ENCODE measurements around the gene DIAPH2. TPM values are rescaled to one million over a fixed set of nuclear protein-coding genes. Genes with fewer than 3 reads are reported as not detected.

DIAPH2 gene
- total RNA-seq, 3 donors from 2014 or later = 27.4 to 66.4 (median 30.8) TPM

GRCh38 chrX:97564496-97564895 lies 879.9 kb downstream of the DIAPH2 start:
- no peak overlapping the region for H3K27ac ChIP-seq
- H3K4me1 ChIP-seq = no peaks in the 10 kb centered on the region
- TF ChIP-seq POLR2AphosphoS5 (IDR thresholded peaks at IDR 0.05) (no peak), POLR2A (IDR thresholded peaks at IDR 0.05) (no peak), CTCF (IDR thresholded peaks at IDR 0.05) (no peak)
- no peaks in the 10 kb centered on the region for H3K9me3 ChIP-seq
- peaks cover 0 to 8% of the 10 kb centered on the region in 2 donors for H3K27me3 ChIP-seq
- intact Hi-C loops (cut with DNase I; ENCODE audit: low total_unique reads) = no loop called here
- no peak overlapping the region for H3K4me3 ChIP-seq
- H3K36me3 ChIP-seq = no peaks in the 10 kb centered on the region
- no peak for DNase-seq (ENCODE audit: low spot score in 2 of 2)

GRCh38 chrX:97587171-97587570 lies 902.5 kb downstream of the DIAPH2 start:
- DNase-seq (ENCODE audit: low spot score in 2 of 2) = no peak
- Histone ChIP-seq H3K36me3 (no peaks in the 10 kb centered on the region), H3K27me3 (peaks cover 0 to 11% of the 10 kb centered on the region in 2 donors), H3K4me1 (no peaks in the 10 kb centered on the region), H3K27ac (no peak overlapping the region), H3K9me3 (no peaks in the 10 kb centered on the region), H3K4me3 (no peak overlapping the region)
- intact Hi-C loops (cut with DNase I; ENCODE audit: low total_unique reads) = no loop called here
- no peak for TF ChIP-seq CTCF (IDR thresholded peaks at IDR 0.05)
- no peak for TF ChIP-seq POLR2AphosphoS5 (IDR thresholded peaks at IDR 0.05)
- TF ChIP-seq POLR2A (IDR thresholded peaks at IDR 0.05) = no peak

GRCh38 chrX:97594646-97595224 lies 910.1 kb downstream of the DIAPH2 start:
- Histone ChIP-seq H3K4me3 (no peak overlapping the region), H3K27me3 (peaks cover 0 to 22% of the 10 kb centered on the region in 2 donors), H3K4me1 (no peaks in the 10 kb centered on the region), H3K27ac (no peak overlapping the region), H3K9me3 (no peaks in the 10 kb centered on the region), H3K36me3 (no peaks in the 10 kb centered on the region)
- intact Hi-C loops (cut with DNase I; ENCODE audit: low total_unique reads) = no loop called here
- TF ChIP-seq POLR2AphosphoS5 (IDR thresholded peaks at IDR 0.05) (no peak), POLR2A (IDR thresholded peaks at IDR 0.05) (no peak), CTCF (IDR thresholded peaks at IDR 0.05) (no peak)
- no peak for DNase-seq (ENCODE audit: low spot score in 2 of 2)

GRCh38 chrX:97597954-97598353 lies 913.3 kb downstream of the DIAPH2 start:
- H3K9me3 ChIP-seq = no peaks in the 10 kb centered on the region
- no peaks in the 10 kb centered on the region for H3K4me1 ChIP-seq
- no peak overlapping the region for H3K27ac ChIP-seq
- TF ChIP-seq POLR2A (IDR thresholded peaks at IDR 0.05) = no peak
- TF ChIP-seq POLR2AphosphoS5 (IDR thresholded peaks at IDR 0.05) = no peak
- TF ChIP-seq CTCF (IDR thresholded peaks at IDR 0.05) = no peak
- no peak for DNase-seq (ENCODE audit: low spot score in 2 of 2)
- H3K27me3 ChIP-seq = peaks cover 0 to 8% of the 10 kb centered on the region in 2 donors
- H3K4me3 ChIP-seq = no peak overlapping the region
- intact Hi-C loops (cut with DNase I; ENCODE audit: low total_unique reads) = no loop called here
- H3K36me3 ChIP-seq = no peaks in the 10 kb centered on the region

GRCh38 chrX:97602465-97603258 lies 918.0 kb downstream of the DIAPH2 start:
- no peak overlapping the region for H3K4me3 ChIP-seq
- H3K36me3 ChIP-seq = no peaks in the 10 kb centered on the region
- intact Hi-C loops (cut with DNase I; ENCODE audit: low total_unique reads) = no loop called here
- no peak for TF ChIP-seq POLR2A (IDR thresholded peaks at IDR 0.05)
- TF ChIP-seq POLR2AphosphoS5 (IDR thresholded peaks at IDR 0.05) = no peak
- TF ChIP-seq CTCF (IDR thresholded peaks at IDR 0.05) = no peak
- DNase-seq (ENCODE audit: low spot score in 2 of 2) = no peak
- H3K4me1 ChIP-seq = no peaks in the 10 kb centered on the region
- H3K27ac ChIP-seq = no peak overlapping the region
- peaks cover 0 to 22% of the 10 kb centered on the region in 2 donors for H3K27me3 ChIP-seq
- H3K9me3 ChIP-seq = no peaks in the 10 kb centered on the region

Data from breast epithelium (tissue), 4 donors.